ENCODE measurements around the gene KLK2. TPM values are rescaled to one million over a fixed set of nuclear protein-coding genes. Genes with fewer than 3 reads are reported as not detected.
A peak's percentile ranks its signal among the peaks of the same experiment; 100 is the strongest.
"Not testable (repeated sequence)": the region's sequence is repeated elsewhere in the genome, so short reads cannot be mapped to it uniquely, and the experiment has no call there.

The KLK2 gene
- total RNA-seq, 1 donor from 2014 or later = 1.8 TPM

- ChIA-PET POLR2A (no interaction called here), CTCF (no interaction called here)
- no peak overlapping the region for H3K4me3 Mint-ChIP-seq
- H3K27ac Mint-ChIP-seq = no peak overlapping the region
- no peak for DNase-seq
- peaks cover 4% of the 10 kb centered on the region for H3K9me3 Mint-ChIP-seq
- no peak for ATAC-seq (ENCODE audit: low read depth)
- TF ChIP-seq CTCF (IDR thresholded peaks at IDR 0.05) = no peak
- no peaks in the 10 kb centered on the region for H3K27me3 Mint-ChIP-seq
- intact Hi-C loops (cut with micrococcal nuclease) = no loop called here
- no peaks in the 10 kb centered on the region for H3K36me3 Mint-ChIP-seq (ENCODE audit: low read depth)
- peaks cover 64% of the 10 kb centered on the region for H3K4me1 Mint-ChIP-seq
These were observed 20.0 kb downstream of the KLK2 start for GRCh38 chr19:50893047-50893736.

GRCh38 chr19:50894478-50895356 lies 21.5 kb downstream of the KLK2 start:
- ChIA-PET POLR2A (interaction anchor here (0.7 to 1.3 kb wide), 3 partner anchors 90 to 1218 kb away, joined by 3 to 4 read pairs (median 4); partner anchors contain the start of gene PRMT1), CTCF (no interaction called here)
- ATAC-seq (ENCODE audit: low read depth) (no peak), DNase-seq (no peak)
- TF ChIP-seq CTCF (IDR thresholded peaks at IDR 0.05) = no peak
- intact Hi-C loops (cut with micrococcal nuclease) = loop anchor here (5.0 kb wide), 2 partner anchors 57 to 552 kb away; no protein-coding TSS in a partner anchor
- Mint-ChIP-seq H3K27ac (peak overlapping the region; percentile 14), H3K4me3 (peak overlapping the region; percentile 20), H3K4me1 (peaks cover 70% of the 10 kb centered on the region), H3K36me3 (ENCODE audit: low read depth) (no peaks in the 10 kb centered on the region), H3K9me3 (peaks cover 4% of the 10 kb centered on the region), H3K27me3 (no peaks in the 10 kb centered on the region)

- POLR2A ChIA-PET = interaction anchor here (0.6 to 1.6 kb wide), 6 partner anchors 26 to 652 kb away, joined by 3 to 11 read pairs (median 3); no protein-coding TSS in a partner anchor
- Mint-ChIP-seq H3K4me1 (peaks cover 56% of the 10 kb centered on the region), H3K27ac (peak overlapping the region; percentile 85), H3K4me3 (peak overlapping the region; percentile 24)
- H3K27me3 Mint-ChIP-seq; ATAC-seq (ENCODE audit: low read depth); H3K36me3 Mint-ChIP-seq (ENCODE audit: low read depth); DNase-seq; H3K9me3 Mint-ChIP-seq: not testable (repeated sequence)
- intact Hi-C loops (cut with micrococcal nuclease) = loop anchor here (1.0 to 5.0 kb wide), 4 partner anchors 59 to 554 kb away; no protein-coding TSS in a partner anchor
- CTCF ChIA-PET = interaction anchor here (0.9 kb wide), 1 partner anchor 26 kb away, joined by 5 read pairs; no protein-coding TSS in a partner anchor
These were observed 22.9 kb downstream of the KLK2 start for GRCh38 chr19:50896089-50896590.

GRCh38 chr19:50896591-50897190 lies 23.5 kb downstream of the KLK2 start:
- peak overlapping the region; percentile 85 for H3K27ac Mint-ChIP-seq
- no peaks in the 10 kb centered on the region for H3K36me3 Mint-ChIP-seq (ENCODE audit: low read depth)
- peaks cover 4% of the 10 kb centered on the region for H3K9me3 Mint-ChIP-seq
- ChIA-PET POLR2A (interaction anchor here (0.6 to 1.6 kb wide), 7 partner anchors 26 to 653 kb away, joined by 3 to 11 read pairs (median 3); no protein-coding TSS in a partner anchor), CTCF (interaction anchor here (0.9 kb wide), 1 partner anchor 25 kb away, joined by 5 read pairs; no protein-coding TSS in a partner anchor)
- H3K27me3 Mint-ChIP-seq = no peaks in the 10 kb centered on the region
- ATAC-seq (ENCODE audit: low read depth) (peak; percentile 91), DNase-seq (peak; percentile 58)
- intact Hi-C loops (cut with micrococcal nuclease) = loop anchor here (1.0 to 5.0 kb wide), 4 partner anchors 59 to 554 kb away; no protein-coding TSS in a partner anchor
- peak overlapping the region; percentile 24 for H3K4me3 Mint-ChIP-seq
- no peak for TF ChIP-seq CTCF (IDR thresholded peaks at IDR 0.05)
- peaks cover 51% of the 10 kb centered on the region for H3K4me1 Mint-ChIP-seq

- ChIA-PET POLR2A (interaction anchor here (0.7 to 1.6 kb wide), 5 partner anchors 25 to 478 kb away, joined by 3 to 11 read pairs (median 3); no protein-coding TSS in a partner anchor), CTCF (interaction anchor here (0.9 kb wide), 1 partner anchor 25 kb away, joined by 5 read pairs; no protein-coding TSS in a partner anchor)
- no peaks in the 10 kb centered on the region for H3K36me3 Mint-ChIP-seq (ENCODE audit: low read depth)
- peaks cover 46% of the 10 kb centered on the region for H3K4me1 Mint-ChIP-seq
- TF ChIP-seq CTCF (IDR thresholded peaks at IDR 0.05) = no peak
- intact Hi-C loops (cut with micrococcal nuclease) = loop anchor here (5.0 kb wide), 2 partner anchors 60 to 555 kb away; no protein-coding TSS in a partner anchor
- DNase-seq = no peak
- no peaks in the 10 kb centered on the region for H3K27me3 Mint-ChIP-seq
- peak; percentile 33 for ATAC-seq (ENCODE audit: low read depth)
- peak overlapping the region; percentile 85 for H3K27ac Mint-ChIP-seq
- peaks cover 4% of the 10 kb centered on the region for H3K9me3 Mint-ChIP-seq
- H3K4me3 Mint-ChIP-seq = peak overlapping the region; percentile 24
These were observed 24.0 kb downstream of the KLK2 start for GRCh38 chr19:50897191-50897607.
